Neural crest cell (in vitro differentiated cells): Measurements from ENCODE around the gene SFT2D1. TPM values are rescaled to one million over a fixed set of nuclear protein-coding genes. Genes with fewer than 3 reads are reported as not detected.
"Not testable (repeated sequence)": the region's sequence is repeated elsewhere in the genome, so short reads cannot be mapped to it uniquely, and the experiment has no call there.

Source experiments
- DNase-seq: peaks from one replicate; pipeline ENCODE4 v3.0.0; 2021; ENCODE audit warnings: low read depth, mixed read lengths, low spot score
- H3K27ac Mint-ChIP-seq: one replicate; pipeline ENCODE4 v1.8.0; 2021; ENCODE audit warnings: mild to moderate bottlenecking, mixed read lengths; ENCODE audit not compliant: unreplicated experiment
- H3K27me3 Mint-ChIP-seq: 2 replicates; pipeline ENCODE4 v1.8.0; 2021; ENCODE audit warnings: low read depth, mild to moderate bottlenecking, mixed read lengths
- H3K36me3 Mint-ChIP-seq: 2 replicates; pipeline ENCODE4 v1.8.0; 2021; ENCODE audit warnings: low read depth, mild to moderate bottlenecking, mixed read lengths
- H3K4me1 Mint-ChIP-seq: 2 replicates; pipeline ENCODE4 v1.8.0; 2021; ENCODE audit warnings: mixed read lengths
- H3K4me3 Mint-ChIP-seq: one replicate; pipeline ENCODE4 v1.8.0; 2021; ENCODE audit warnings: mild to moderate bottlenecking, mixed read lengths
- H3K9me3 Mint-ChIP-seq: 2 replicates; pipeline ENCODE4 v1.8.0; 2021; ENCODE audit warnings: mixed read lengths
- CTCF ChIP-seq: fragments of 200-600 bp; sonication (generic); conservative IDR thresholded peaks from 2 replicates; pipeline ENCODE4 v1.5.0; 2021; ENCODE audit warnings: antibody characterized with exemption, mild to moderate bottlenecking
- total RNA-seq: library from RNA; stranded (reverse); gene quantifications from 2 replicates; pipeline ENCODE4 v1.2.1, GENCODE V29; 2021

The SFT2D1 gene
- total RNA-seq, 1 donor from 2014 or later = 30.4 TPM

- Mint-ChIP-seq H3K36me3 (peaks cover 6% of the 10 kb centered on the region), H3K27ac (no peak overlapping the region), H3K4me1 (peaks cover 13% of the 10 kb centered on the region), H3K9me3 (peaks cover 7% of the 10 kb centered on the region), H3K27me3 (peaks cover 18% of the 10 kb centered on the region), H3K4me3 (no peak overlapping the region)
- no peak for TF ChIP-seq CTCF
- DNase-seq = no peak
Measured at GRCh38 chr6:166346449-166346848, 4.1 kb upstream of the SFT2D1 start.

- Mint-ChIP-seq H3K27me3 (peaks cover 18% of the 10 kb centered on the region), H3K4me3 (peak overlapping the region; percentile 74), H3K4me1 (peaks cover 16% of the 10 kb centered on the region)
- not testable (repeated sequence) for H3K36me3 Mint-ChIP-seq, DNase-seq, H3K27ac Mint-ChIP-seq, H3K9me3 Mint-ChIP-seq
Measured at GRCh38 chr6:166345672-166346071, 3.3 kb upstream of the SFT2D1 start.

GRCh38 chr6:166344921-166345320 is 2.6 kb upstream of the SFT2D1 start:
- H3K4me1 Mint-ChIP-seq = peaks cover 16% of the 10 kb centered on the region
- H3K27ac Mint-ChIP-seq, DNase-seq, H3K36me3 Mint-ChIP-seq, H3K9me3 Mint-ChIP-seq: not testable (repeated sequence)
- peaks cover 18% of the 10 kb centered on the region for H3K27me3 Mint-ChIP-seq
- peak overlapping the region; percentile 80 for H3K4me3 Mint-ChIP-seq

GRCh38 chr6:166344240-166344639 is 1.9 kb upstream of the SFT2D1 start:
- DNase-seq = no peak
- no peak for TF ChIP-seq CTCF
- H3K4me1 Mint-ChIP-seq = peaks cover 16% of the 10 kb centered on the region
- no peaks in the 10 kb centered on the region for H3K36me3 Mint-ChIP-seq
- peak overlapping the region; percentile 95 for H3K4me3 Mint-ChIP-seq
- H3K27ac Mint-ChIP-seq = no peak overlapping the region
- H3K9me3 Mint-ChIP-seq = peaks cover 6% of the 10 kb centered on the region
- H3K27me3 Mint-ChIP-seq = peaks cover 18% of the 10 kb centered on the region

GRCh38 chr6:166343150-166343487 is 774 bp upstream of the SFT2D1 start:
- H3K36me3 Mint-ChIP-seq = no peaks in the 10 kb centered on the region

GRCh38 chr6:166341977-166342348 is 382 bp downstream of the SFT2D1 start:
- H3K27ac Mint-ChIP-seq = no peak overlapping the region
- DNase-seq = no peak
- H3K36me3 Mint-ChIP-seq = no peaks in the 10 kb centered on the region
- TF ChIP-seq CTCF = no peak
- H3K9me3 Mint-ChIP-seq = no peaks in the 10 kb centered on the region
- peaks cover 12% of the 10 kb centered on the region for H3K27me3 Mint-ChIP-seq
- peak overlapping the region; percentile 95 for H3K4me3 Mint-ChIP-seq
- H3K4me1 Mint-ChIP-seq = peaks cover 16% of the 10 kb centered on the region

More at GRCh38 chr6:166343150-166343487, 774 bp upstream of the SFT2D1 start:
- Mint-ChIP-seq H3K9me3 (peaks cover under 1% of the 10 kb centered on the region), H3K4me3 (peak overlapping the region; percentile 95), H3K27ac (no peak overlapping the region), H3K27me3 (peaks cover 18% of the 10 kb centered on the region), H3K4me1 (peaks cover 16% of the 10 kb centered on the region)
- DNase-seq = no peak
- TF ChIP-seq CTCF = no peak

- TF ChIP-seq CTCF = no peak
- H3K36me3 Mint-ChIP-seq = no peaks in the 10 kb centered on the region
- H3K27ac Mint-ChIP-seq = no peak overlapping the region
- H3K4me3 Mint-ChIP-seq = peak overlapping the region; percentile 95
- H3K4me1 Mint-ChIP-seq = peaks cover 16% of the 10 kb centered on the region
- H3K27me3 Mint-ChIP-seq = peaks cover 7% of the 10 kb centered on the region
- no peaks in the 10 kb centered on the region for H3K9me3 Mint-ChIP-seq
- no peak for DNase-seq
Measured at GRCh38 chr6:166341464-166341863, 881 bp downstream of the SFT2D1 start.
